Activated CD4-positive, alpha-beta T cell treated with anti-CD3 and anti-CD28 coated beads for 1 hour (primary cell): ENCODE measurements around the gene PARS2.

Experiments
- DNase-seq: peaks from one replicate; pipeline ENCODE4 v3.0.0-alpha.2; 2020

PARS2 gene

DNA sequence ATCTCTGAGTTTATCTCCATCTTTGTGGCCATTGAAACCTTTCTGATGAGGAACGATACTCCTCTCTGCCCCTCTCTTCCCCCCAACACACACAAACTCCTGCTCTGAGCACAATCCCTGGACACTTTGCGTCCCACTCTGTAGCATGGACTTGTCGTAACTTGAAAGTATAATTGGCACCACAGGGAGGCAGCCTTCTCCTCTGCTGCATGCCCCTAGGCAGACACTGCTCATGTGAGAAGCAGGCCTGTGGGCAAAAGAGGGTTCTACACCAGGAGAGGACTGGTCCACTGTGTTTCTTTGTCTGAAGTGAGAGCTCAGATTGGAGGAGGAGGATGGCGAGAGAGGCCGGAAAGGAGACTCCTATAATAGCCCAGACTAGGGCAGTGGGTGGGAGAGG is 3.8 kb upstream of the PARS2 start:
- no peak for DNase-seq

DNA sequence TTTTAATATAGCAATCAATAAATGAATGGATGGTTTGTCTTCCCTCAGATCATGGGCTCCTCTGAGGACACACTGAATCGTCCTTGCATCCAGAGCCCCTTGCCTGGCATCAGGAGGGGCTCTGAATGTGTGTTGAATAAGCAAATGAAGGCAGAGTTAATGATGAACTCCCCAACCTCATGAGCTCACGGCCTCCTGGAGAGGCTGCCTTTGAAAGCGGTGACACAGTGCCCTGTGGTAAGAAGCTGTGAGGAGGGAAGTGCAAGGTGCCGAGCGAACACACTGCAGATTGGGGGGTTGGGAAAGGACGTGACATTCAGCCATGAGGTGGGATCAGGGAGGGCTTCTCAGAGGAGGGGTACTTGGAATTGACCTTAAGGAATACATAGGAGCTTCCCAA is 3.2 kb upstream of the PARS2 start:
- no peak for DNase-seq

DNA sequence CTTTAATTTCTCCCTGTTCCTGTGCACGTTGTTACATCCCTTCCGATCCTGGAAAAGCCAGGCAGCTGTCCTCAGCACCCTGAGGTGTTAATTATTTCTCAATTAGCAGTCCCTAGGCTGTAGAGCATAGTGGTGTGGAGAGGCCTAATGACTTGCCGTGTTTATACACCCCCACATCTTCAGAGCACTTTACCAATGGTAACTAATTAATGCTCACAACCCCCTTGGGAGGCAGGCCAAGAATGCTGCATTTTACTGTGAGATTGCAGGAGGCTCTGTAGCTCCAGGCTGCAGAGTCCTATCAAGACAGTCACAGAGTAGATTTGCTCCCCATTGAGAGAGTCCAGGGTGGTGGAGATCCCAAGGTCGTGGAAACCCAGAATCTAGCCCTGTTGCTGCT is 2.4 kb upstream of the PARS2 start:
- DNase-seq = no peak

DNA sequence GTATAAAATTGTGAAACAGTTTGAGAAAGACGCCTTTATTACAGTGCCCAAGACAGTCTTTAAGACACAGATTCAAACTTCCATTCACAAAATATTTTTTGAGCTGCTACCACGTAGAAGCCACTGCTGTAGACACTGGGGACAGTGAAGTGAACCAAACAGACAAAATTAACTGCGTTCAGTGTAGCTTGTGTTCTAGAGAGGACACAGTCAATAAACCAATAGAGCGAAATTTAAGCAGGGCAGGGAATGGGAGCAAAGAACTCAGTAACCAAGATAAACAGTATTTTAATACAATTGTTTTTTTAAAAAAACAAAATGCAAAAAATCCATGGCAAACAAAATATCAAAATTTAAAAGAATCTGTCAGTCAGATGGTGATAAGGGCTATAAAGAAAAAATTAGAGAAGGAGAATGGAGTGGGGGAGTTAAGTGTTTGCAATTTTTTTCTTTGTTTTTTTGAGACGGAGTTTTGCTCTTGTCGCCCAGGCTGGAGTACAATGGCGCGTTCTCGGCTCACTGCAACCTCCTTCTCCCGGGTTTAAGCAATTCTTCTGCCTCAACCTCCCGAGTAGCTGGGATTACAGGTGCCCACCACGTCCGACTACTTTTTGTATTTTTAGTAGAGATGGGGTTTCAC is 719 bp upstream of the PARS2 start:
- no peak for DNase-seq

DNA sequence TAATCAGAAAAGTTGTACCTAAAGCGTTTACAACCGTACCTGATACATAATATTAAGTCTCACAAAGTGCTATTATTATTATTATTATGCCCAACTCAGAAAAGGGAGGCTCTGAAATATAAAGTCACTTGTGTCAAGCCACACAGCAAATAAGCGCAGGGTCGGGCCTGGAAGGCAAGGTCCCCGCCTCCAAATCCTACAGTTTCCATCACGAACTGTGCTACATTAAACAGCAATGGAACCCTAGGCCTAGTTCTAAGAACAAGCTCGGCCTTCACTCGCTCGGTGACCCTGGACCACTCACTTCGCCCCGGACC is 549 bp downstream of the PARS2 start:
- DNase-seq = no peak

DNA sequence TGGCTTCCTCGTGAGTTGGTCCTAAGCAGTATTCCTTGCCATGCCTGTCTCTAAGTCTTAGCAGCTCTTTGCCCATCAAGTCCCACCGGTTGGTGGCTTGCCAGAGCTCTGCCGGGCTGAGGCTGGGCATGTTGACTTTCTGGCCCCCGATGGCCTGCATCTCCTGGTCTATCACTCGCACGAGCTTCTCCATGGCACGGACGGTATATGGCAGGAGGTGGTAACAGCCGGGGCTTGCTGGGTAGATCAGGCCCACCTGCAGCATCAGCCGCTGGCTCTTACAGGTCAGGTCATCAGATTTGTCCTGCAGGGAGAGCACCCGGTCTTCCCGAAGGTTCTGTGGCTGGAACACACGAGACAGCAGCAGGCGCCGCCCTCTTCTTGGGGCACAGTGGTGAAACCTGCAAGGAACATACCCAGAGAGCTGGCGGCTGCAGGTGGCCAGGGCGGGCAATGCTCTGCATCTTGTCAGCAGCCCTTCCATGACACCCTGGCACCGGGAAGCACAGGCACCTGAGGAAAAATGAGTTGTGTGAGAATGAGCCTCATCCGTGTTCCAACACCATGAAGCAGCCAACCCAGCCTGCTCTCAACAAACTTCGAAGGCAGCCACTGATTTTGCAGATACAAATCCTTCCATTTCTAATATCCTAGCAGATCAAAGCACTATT is 5.5 kb downstream of the PARS2 start:
- no peak for DNase-seq

DNA sequence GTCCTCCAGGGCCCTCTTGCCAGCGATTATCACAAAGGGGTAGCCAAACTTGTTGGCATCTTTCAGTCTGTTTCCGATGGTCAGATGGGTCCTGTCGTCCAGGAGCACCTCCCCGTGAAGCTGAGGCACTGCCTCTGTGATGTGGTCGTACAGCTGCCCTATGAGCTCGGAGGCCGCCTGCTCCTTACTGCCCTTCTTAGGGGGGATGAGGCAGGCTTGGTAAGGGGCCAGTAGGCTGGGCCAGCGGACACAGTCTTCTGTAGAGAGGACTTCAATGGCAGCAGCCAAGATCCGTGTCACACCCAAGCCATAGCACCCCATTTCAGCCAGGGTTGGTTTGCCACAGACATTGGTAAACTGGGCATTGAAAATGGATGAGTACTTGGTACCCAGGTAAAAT is 6.5 kb downstream of the PARS2 start:
- DNase-seq = no peak

DNA sequence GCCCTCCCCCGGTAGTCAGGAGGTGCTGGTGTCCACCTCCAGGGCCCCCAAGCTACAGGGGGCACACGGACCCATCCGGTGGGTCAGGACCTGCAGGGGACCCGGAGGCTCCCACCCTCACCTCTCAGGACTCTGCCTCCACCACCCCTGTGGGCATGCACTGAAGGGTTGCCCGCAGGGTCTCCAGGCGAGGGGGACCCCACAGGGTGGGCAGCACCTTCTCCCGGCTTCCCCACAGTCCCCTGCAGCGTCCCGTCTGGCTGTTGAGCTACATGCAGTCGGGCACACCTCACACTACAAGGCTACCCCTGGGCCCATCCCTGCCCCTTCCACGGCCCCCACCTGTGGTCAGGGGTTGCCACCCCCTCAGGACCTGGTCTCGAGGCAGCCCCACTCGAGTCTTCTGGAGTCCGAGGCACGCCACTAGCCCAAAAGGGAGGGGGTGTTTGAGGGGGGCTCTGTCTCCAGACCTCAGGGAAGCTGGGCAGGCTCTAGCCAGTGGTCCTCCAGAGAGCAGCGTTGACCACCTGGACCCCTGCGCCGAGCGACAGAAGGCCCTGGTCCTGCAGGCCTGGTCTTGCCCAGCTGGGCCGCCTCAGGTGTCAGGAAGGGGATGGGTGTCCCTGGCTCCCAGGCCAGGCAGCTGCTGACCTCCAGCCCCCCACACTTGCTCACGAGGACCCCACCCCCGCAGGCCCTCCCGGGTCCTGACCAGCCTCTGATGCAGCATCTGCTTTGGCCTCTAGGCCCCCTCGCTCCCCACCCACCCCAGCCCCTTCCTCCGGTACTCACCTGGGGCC is 9.6 kb downstream of the PARS2 start:
- no peak for DNase-seq

DNA sequence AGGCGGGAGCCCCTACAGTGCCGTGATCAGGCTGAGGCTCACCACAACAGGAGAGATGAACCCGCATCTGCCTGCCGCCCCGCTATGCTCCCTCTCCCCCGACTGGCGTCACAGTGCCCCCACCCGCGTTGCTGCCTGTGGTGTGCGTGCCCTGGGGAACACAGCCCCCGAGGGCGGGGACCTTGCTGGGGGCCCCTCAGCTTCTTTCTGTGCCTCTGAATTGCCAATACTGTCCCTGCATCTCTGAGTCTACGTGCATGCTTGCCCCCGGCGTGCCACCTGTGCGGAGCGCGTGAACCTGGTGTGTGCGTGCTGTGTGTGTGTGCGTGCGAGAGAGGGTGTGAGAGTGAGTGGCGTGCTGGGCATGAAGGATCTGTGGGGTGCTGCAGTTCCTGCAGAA is 10.3 kb downstream of the PARS2 start:
- DNase-seq = no peak

DNA sequence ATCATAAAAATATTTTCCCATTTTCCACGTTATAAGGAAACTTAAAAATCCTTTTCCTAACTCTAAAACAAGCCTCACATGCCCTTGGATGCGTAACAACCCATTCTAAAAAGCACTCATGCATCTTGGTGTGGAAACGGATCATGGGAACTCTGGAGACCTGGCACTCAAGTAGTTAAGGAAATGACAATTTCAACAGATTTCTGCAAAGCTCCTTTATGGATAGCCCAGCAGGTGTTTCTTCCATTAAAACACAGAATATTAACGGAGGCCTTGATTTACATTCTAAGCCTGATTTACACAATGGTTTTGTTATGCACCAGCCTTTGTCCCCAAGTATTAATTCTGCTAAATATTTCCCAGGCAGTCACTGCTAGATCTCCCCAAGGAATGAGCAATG is 12.9 kb downstream of the PARS2 start:
- DNase-seq = no peak

DNA sequence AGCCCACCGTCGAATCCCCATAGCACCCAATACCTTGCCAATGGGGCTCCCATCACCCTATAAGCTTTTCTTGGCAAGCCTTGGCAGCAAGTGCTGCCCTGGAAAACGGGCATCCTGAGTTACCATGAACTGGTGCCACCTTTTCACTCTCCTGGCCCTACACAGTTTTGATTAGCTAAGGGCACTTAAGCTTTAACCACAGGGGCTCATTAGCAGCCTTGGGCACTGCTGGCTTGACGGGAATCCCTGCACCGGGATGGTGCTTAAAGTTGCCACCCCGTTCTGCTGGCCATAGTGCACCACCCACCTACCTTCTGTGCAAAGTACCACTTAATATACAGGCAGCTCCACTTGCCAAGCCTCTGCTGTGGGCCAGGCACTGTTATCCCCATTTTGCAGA is 13.7 kb downstream of the PARS2 start:
- DNase-seq = no peak

DNA sequence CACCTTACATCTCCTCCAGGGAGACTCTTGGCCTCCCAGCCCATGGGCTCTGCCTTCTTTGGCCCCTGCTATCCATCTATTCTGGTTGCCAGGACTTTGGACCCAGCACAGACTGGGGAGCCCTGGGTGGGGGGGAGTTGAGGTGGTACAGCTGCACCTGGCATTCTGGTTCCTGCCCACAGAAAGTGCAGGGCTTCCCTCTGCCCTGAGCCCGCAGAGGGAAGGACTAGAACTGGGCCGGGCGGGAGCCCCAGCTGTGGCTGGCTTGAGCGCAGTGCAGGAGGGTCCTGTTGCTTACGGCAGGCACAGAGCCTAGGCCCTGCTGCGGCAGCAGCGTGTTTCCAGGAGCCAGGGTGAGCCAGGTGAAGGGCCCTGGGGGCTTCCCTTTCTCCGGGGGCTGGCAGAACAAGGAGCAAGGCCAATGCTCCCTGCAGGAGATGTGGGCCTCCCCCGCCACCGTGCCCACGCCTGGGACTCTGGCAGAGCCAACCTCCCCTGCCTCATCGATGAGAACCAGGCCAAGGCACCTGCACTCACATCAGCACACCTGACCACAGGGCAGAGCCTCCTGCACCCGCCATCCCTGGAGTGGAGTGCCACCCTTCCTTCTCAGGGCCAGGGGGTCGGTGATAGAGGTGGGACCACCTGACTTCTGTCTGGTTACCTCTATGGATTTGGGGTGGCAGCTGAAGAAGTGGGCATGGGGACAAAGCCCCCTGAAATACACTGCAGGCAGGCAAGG is 16.1 kb downstream of the PARS2 start:
- DNase-seq = no peak

DNA sequence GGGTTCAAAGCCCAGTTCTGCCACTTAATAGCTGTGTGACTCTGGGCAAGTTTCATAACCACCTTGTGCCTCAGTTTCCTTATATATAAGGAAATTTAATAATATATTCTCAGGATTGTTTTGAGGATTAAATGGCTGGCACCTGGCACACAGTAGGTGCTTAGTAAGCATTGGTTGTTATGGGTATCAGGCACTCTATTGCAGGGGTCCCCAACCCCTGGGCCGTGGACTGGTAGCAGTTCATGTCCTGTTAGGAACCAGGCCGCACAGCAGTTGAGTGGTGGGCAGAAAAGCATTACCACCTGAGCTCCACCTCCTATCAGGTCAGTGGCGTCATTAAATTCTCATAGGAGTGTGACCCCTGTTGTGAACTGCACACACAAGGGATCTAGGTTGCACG is 18.5 kb downstream of the PARS2 start:
- no peak for DNase-seq

DNA sequence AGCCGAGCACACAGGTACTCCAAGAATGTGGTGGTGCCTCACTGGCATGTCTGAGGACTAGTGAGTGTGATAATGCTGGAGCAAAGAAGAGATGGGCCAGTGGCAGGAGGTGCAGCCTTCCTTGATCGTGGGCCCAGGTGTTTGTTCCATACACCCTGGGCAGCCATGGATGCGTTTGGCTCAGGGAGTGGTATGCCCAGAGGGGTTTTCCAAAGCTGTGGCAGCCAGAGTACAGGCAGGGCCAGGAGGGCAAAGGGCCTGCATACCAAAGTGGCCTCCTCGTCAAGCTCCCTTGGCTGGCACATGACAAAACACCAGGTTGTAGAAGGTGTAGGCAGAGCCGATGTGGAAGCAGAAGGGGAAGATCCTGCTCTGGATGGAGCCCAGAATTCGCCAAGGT is 19.0 kb downstream of the PARS2 start:
- DNase-seq = no peak

DNA sequence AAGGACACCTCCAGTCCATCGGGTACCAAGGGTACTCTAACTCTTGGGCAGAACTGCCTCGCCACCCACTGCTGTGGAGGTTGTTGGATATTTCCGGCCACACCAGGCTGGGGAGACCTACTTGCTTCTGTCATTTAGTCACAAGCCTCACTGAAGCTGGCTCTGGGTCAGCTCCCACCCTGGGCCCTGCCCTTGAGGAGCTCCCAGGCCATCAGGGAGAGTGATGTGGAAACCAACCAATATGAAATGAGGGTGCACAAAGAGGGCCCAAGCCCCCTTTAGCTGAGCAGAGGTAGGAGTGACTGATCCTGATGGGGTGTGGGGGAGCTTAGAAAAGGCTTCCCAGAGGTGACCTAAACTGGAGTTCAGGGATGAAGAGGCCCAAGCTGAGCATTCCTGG is 19.6 kb downstream of the PARS2 start:
- DNase-seq = no peak

DNA sequence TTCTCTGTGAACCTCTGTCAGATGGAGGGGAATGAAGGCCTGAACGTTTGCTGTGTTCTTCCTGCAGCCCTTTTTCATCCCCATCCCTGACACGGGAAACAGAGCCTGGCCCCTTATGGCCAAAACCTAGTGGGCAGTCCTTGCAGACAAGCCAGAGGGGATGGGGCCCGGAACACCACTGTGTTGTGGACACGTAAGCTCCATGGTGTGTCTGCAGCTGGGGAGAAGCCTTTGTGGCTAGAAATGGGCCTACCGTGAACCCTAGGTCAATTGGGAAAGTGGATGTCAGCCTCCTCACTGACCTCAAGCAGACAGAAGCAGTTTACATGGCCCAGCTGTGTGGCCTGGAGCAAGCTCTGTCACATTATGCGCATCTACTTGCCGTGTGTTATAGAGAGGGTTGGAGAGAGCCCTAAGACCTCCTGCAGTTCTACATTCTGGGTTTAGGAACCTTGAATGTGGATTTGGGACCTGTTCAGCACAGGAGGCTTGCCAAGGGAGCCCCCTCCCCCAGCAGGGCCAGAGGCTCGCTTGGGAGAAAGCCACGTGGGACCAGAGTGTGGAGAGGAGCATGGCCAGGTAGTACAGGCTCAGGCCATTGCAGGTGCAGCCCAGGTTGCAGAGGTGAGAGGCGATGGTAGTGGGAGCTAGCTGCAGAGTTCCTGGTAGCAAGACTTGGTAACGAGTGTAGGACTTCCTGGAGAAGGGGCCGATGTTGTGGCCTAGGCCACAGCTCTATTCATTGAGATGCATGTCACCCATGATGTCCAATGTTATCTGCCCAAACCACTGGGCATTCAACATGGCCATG is 20.7 kb downstream of the PARS2 start:
- no peak for DNase-seq

DNA sequence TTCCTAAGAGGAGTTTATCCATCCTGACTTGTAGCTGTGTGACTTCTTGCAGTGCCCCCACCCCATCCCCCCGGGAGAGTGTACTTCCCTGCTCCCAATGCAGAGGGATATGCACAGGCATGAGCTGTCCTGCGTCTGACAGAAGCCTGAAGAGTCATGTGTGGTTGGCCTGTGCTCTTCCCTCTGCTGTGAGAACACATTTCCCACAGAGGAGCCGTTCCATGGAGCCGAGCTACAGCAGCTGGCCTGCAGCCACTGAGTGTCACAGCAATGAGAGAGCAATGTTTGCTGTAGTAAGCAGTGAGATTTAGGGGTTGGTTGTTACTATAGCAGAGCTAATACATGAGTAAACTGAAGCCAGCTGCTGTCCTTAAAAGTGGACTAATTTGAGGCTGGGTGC is 22.0 kb downstream of the PARS2 start:
- DNase-seq = no peak

DNA sequence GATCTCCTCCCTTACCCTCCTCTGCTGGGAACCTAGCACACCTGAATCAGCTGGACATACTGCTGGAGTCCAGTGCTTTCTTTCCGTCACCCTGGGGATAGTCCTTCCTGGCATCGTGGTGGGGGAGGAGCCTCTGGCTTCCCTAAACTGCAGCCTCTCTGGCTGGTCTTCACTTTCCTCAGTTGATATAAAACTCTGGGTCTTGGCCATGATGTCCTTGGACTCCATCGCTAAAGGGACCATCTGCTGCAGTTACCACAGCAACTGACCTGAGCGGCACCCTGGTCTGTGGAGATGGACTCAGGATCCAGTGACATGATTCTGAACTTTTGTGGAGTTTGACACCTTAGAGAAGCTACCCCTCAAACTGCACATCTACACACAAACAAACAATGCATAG is 22.8 kb downstream of the PARS2 start:
- DNase-seq = no peak

DNA sequence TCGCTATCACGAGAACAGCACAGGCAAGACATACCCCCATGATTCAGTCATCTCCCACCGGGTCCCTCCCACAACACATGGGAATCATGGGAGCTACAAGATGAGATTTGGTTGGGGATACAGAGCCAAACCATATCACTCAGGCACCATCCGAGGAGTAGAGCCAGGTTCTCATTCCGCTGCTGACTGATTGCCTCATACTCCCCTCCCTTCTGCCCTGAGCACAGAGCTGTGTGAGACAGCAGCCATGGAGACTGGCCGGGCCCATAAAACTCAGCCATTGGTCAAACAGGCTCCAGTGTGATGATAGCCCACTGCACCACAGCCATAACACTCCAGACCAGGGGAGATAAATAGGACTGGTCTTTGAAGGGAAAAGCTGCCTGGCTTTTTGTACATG is 26.1 kb downstream of the PARS2 start:
- DNase-seq = no peak

DNA sequence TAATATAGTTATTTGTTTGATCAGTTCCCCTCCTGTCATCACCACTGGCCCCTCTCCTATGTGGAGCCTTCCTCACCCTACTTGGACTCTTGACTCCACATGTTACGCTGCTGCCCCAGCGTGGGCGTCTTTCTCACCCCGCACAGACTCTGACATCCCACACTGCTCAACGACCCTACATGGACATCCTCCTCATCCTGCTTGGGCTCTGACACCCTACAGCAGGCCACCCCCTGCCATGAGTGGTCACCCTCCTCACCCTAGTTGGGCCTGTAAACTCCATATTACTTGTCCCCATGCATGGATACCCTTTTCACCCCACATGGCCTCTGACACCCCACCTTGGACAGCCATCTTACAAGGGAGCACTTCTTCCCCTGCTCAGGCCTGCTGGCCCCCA is 27.6 kb downstream of the PARS2 start:
- no peak for DNase-seq

DNA sequence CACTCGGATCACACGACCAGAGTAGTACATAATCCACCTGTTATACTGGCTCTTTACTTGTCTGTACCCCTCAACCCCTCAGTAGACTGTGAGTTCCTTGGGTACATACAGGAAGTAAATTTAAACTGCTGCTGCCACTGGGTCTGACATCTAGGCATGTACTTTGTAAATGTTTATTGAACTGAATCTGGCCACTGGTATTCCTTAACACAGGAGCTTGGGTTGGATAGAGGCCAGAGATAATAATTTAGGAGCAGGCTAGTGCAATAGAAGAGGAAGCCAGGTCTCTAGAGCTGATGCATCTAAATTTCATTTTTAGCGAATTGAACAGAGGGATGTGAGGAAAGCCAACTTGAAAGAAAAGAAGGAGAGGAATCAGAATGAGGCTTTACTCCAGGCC is 36.3 kb downstream of the PARS2 start:
- no peak for DNase-seq

DNA sequence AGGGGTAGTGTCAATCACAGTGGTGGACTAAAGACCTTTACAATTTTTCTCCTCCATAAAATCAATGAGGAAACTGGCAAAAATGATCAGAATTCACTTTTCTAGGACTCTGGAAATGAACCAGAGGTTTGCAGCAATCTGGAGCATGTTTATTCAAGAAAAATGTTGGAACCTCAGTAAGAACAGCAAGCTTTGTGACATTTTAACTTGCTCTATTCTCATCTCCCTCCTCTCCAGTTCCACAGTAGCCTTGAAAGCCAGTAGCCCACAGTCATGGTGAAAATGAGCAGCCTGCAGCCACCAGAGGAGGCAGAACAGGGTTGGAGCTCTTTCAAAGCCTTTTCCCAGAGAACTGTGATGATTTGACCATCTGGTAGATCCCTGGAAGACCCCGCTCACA is 39.6 kb downstream of the PARS2 start:
- no peak for DNase-seq

DNA sequence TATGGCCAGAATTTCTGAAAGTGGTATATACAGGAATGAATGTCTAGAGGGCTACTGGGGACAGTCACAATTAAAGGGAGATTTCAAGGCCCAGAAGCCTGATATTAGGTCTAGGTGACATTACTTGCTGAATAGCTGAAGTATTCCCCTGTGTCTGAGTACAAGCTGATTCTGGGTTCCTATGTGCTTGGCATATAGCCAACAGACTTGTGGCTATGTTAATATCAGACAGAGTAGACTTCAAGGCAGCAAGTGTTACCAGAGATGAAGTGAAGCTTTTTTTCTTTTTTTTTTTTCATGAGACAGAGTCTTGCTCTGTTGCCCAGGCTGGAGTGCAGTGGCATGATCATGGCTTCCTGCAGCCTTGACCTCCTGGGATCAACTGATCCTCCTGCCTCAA is 40.3 kb downstream of the PARS2 start:
- no peak for DNase-seq
